ENCODE measurements around the gene AGTRAP. TPM values are rescaled to one million over a fixed set of nuclear protein-coding genes. Genes with fewer than 3 reads are reported as not detected.

The AGTRAP gene
- total RNA-seq, 1 experiment from 2014 or later, result 57.0 TPM

DNA sequence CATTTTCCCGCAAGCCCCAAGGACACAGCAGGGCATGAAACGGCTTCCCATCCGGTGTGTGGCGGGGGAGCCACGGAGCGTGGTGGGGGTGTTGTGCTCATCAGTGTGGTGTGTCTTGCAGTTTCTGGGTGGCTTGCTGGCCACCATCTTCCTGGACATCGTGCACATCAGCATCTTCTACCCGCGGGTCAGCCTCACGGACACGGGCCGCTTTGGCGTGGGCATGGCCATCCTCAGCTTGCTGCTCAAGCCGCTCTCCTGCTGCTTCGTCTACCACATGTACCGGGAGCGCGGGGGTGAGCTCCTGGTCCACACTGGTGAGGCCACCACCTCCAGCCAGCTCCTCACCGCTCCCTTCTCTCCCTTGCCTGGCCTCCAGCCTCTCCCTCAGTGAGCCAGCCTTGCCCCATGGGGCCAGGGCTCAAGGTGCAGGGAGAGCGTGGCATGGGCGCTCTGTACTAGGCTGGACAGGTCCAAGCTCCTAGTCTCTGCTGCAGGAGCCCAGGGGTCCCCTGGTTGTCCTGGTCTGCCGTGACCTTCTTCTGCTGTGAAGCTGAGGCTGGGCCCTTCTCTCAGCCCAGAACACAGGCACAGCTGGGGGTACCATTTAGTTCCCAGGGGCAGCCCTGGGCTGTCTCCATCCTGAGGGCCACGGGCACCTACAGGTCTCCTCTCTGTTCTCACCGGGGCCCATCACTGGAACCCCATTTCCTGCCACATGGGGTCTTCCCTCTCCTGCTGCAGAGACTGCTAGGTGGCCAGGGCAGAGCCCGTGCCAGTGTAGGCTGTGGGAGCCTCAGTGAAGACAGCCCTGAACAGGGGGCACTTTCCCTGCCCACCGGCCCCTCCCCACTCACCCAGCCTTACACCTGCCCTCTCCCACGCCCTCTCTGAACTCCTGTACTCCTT, 12.6 kb downstream of the AGTRAP start:
- Histone ChIP-seq H3K36me3 (ENCODE audit: control insufficient read depth, insufficient read depth, low read length) (no peaks in the 10 kb centered on the region; the same call in 1 of the 2 replicates), H3K27me3 (ENCODE audit: control insufficient read depth, insufficient read depth, low read length) (no peaks in the 10 kb centered on the region), H3K9me3 (ENCODE audit: control insufficient read depth, insufficient read depth, low read depth, low read length) (no peaks in the 10 kb centered on the region), H3K27ac (ENCODE audit: low read length) (no peak overlapping the region), H3K4me1 (ENCODE audit: control insufficient read depth, insufficient read depth, low read length) (no peaks in the 10 kb centered on the region), H3K4me3 (ENCODE audit: low read depth in 2 of 2, low read length in 2 of 2) (no peak overlapping the region)
- intact Hi-C loops (cut with micrococcal nuclease; ENCODE audit: unreplicated experiment) (no loop called here), in situ Hi-C loops (cut with HindIII; ENCODE audit: low pct_unique_long_range_greater_than_20kb, low sequenced_read_pairs) (no loop called here)
- DNase-seq (ENCODE audit: low read depth, low spot score) (no peak), ATAC-seq (peak; percentile 24; the same call in 1 of the 2 replicates)
- BruUV-seq (replicated peaks), result no TSS peak
- CTCF ChIA-PET, result no interaction called here
- POLR2A ChIA-PET, result no interaction called here
- TF ChIP-seq SIN3A (IDR thresholded peaks at IDR 0.05; ENCODE audit: borderline replicate concordance, insufficient read depth, low read depth, low read length), result no peak
- no peak for TF ChIP-seq TCF7L2 (IDR thresholded peaks at IDR 0.05; ENCODE audit: low read depth, low read length)
- TF ChIP-seq, protein P1, sequence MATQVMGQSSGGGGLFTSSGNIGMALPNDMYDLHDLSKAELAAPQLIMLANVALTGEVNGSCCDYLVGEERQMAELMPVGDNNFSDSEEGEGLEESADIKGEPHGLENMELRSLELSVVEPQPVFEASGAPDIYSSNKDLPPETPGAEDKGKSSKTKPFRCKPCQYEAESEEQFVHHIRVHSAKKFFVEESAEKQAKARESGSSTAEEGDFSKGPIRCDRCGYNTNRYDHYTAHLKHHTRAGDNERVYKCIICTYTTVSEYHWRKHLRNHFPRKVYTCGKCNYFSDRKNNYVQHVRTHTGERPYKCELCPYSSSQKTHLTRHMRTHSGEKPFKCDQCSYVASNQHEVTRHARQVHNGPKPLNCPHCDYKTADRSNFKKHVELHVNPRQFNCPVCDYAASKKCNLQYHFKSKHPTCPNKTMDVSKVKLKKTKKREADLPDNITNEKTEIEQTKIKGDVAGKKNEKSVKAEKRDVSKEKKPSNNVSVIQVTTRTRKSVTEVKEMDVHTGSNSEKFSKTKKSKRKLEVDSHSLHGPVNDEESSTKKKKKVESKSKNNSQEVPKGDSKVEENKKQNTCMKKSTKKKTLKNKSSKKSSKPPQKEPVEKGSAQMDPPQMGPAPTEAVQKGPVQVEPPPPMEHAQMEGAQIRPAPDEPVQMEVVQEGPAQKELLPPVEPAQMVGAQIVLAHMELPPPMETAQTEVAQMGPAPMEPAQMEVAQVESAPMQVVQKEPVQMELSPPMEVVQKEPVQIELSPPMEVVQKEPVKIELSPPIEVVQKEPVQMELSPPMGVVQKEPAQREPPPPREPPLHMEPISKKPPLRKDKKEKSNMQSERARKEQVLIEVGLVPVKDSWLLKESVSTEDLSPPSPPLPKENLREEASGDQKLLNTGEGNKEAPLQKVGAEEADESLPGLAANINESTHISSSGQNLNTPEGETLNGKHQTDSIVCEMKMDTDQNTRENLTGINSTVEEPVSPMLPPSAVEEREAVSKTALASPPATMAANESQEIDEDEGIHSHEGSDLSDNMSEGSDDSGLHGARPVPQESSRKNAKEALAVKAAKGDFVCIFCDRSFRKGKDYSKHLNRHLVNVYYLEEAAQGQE (IDR thresholded peaks at IDR 0.05; ENCODE audit: insufficient read depth in 1 of 2, low read depth in 2 of 2, low read length in 1 of 2), result no peak
- TF ChIP-seq, protein P2, sequence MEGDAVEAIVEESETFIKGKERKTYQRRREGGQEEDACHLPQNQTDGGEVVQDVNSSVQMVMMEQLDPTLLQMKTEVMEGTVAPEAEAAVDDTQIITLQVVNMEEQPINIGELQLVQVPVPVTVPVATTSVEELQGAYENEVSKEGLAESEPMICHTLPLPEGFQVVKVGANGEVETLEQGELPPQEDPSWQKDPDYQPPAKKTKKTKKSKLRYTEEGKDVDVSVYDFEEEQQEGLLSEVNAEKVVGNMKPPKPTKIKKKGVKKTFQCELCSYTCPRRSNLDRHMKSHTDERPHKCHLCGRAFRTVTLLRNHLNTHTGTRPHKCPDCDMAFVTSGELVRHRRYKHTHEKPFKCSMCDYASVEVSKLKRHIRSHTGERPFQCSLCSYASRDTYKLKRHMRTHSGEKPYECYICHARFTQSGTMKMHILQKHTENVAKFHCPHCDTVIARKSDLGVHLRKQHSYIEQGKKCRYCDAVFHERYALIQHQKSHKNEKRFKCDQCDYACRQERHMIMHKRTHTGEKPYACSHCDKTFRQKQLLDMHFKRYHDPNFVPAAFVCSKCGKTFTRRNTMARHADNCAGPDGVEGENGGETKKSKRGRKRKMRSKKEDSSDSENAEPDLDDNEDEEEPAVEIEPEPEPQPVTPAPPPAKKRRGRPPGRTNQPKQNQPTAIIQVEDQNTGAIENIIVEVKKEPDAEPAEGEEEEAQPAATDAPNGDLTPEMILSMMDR (IDR thresholded peaks at IDR 0.05), result no peak
- no peak for TF ChIP-seq POLR2AphosphoS5 (IDR thresholded peaks at IDR 0.05; ENCODE audit: low read depth, low read length)

DNA sequence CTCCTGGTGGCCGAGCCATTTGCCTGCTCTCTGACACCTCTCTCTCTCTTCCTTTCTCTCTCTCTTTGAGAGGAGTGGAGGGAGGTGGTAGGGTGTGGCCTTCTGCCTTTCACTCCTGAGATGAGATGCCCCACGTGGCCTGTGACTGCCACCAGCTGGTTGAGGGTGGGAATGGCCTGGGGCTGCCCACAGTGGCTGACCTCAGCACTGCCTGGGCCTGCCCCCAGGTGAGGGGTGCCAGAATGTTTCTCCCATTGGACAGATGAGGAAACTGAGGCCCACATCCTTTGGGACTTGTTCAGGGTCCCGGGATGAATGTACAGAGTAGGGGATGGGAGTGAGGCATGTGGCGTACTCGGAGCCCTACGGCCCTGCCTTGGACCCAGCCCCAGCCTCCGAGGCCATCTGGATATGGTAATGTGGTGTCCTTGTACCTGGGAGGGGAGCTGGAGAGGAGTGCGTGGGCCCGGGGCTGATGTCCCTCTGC, 13.3 kb downstream of the AGTRAP start:
- Histone ChIP-seq H3K27ac (ENCODE audit: low read length) (no peak overlapping the region), H3K4me1 (ENCODE audit: control insufficient read depth, insufficient read depth, low read length) (no peaks in the 10 kb centered on the region), H3K36me3 (ENCODE audit: control insufficient read depth, insufficient read depth, low read length) (no peaks in the 10 kb centered on the region; the same call in 1 of the 2 replicates), H3K4me3 (ENCODE audit: low read depth in 2 of 2, low read length in 2 of 2) (no peak overlapping the region), H3K9me3 (ENCODE audit: control insufficient read depth, insufficient read depth, low read depth, low read length) (no peaks in the 10 kb centered on the region), H3K27me3 (ENCODE audit: control insufficient read depth, insufficient read depth, low read length) (no peaks in the 10 kb centered on the region)
- BruUV-seq (replicated peaks), result no TSS peak
- ATAC-seq (peak; percentile 91), DNase-seq (ENCODE audit: low read depth, low spot score) (no peak)
- POLR2A ChIA-PET, result no interaction called here
- TF ChIP-seq, protein P2 (IDR thresholded peaks at IDR 0.05), result peak; percentile 85
- TF ChIP-seq, protein P1 (IDR thresholded peaks at IDR 0.05; ENCODE audit: insufficient read depth in 1 of 2, low read depth in 2 of 2, low read length in 1 of 2), result no peak
- in situ Hi-C loops (cut with HindIII; ENCODE audit: low pct_unique_long_range_greater_than_20kb, low sequenced_read_pairs), result no loop called here
- CTCF ChIA-PET, result no interaction called here
- intact Hi-C loops (cut with micrococcal nuclease; ENCODE audit: unreplicated experiment), result no loop called here

All from Panc1 (cell line).